HUES6 (cell line): ENCODE measurements around the gene VEZT.

Experiments used
- H3K27ac ChIP-seq: 2 replicates; pipeline ENCODE4 v1.7.0; 2013; ENCODE audit warnings: low read depth, mild to moderate bottlenecking, low read length, inconsistent platforms
- H3K27me3 ChIP-seq: 2 replicates; pipeline ENCODE4 v1.6.1; 2013; ENCODE audit warnings: low read length; ENCODE audit not compliant: control insufficient read depth, insufficient read depth
- H3K36me3 ChIP-seq: 2 replicates; pipeline ENCODE4 v1.6.1; 2013; ENCODE audit warnings: low read length; ENCODE audit not compliant: control insufficient read depth, insufficient read depth
- H3K4me1 ChIP-seq: 2 replicates; pipeline ENCODE4 v1.6.1; 2013; ENCODE audit warnings: low read length; ENCODE audit not compliant: control insufficient read depth, insufficient read depth
- H3K4me3 ChIP-seq: 2 replicates; pipeline ENCODE4 v1.5.1; 2013; ENCODE audit warnings: low read depth, low read length
- H3K9ac ChIP-seq: one replicate; pipeline ENCODE4 v1.6.1; 2013; ENCODE audit warnings: mild to moderate bottlenecking, low read length
- H3K9me3 ChIP-seq: 2 replicates; pipeline ENCODE4 v1.6.1; 2013; ENCODE audit warnings: low read depth, low read length; ENCODE audit not compliant: control insufficient read depth, insufficient read depth

VEZT gene

GRCh38 chr12:95342008-95342407, 124.4 kb downstream of the VEZT start:
- Histone ChIP-seq H3K4me1 (no peaks in the 10 kb centered on the region), H3K9ac (no peak overlapping the region)

DNA sequence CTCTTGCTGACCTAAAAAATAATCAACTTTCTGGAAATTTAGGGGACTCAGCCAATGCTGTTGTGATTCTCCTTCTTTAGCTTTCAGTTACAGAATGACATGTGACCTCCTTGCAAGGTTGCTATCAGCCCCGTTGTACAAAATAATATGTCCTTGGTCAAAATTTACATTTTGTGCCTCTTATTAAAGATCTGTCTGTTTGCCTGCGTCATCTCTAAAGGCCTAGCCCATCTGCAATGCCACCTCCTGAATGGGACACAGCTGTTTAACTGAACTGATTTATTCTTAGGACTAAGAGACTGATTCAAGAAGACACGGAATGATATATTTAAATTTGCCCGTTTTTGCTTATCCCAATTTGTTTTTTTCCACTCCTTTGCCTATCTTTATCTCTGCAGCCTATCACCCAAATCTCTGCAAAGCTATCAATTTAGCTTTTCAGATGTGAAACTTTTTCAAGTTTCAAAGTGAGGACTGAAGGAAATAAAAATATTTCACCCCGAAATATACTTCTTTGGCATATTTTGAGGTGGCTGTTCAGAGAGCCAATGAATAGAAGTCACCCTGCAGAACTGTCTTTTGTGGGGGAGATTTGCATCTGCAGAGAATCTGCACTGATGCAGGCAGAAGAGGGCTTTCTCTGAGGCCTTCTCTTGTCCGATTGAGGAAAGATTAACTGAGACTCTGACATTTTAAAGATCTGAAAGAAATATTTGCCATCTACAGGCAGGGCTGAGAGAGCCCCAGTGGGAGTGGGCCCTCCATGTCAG, 126.0 kb downstream of the VEZT start:
- no peak overlapping the region for H3K4me3 ChIP-seq
- H3K9me3 ChIP-seq: no peaks in the 10 kb centered on the region
- no peaks in the 10 kb centered on the region for H3K4me1 ChIP-seq
- H3K9ac ChIP-seq: no peak overlapping the region
- H3K27me3 ChIP-seq: no peaks in the 10 kb centered on the region
- H3K27ac ChIP-seq: no peak overlapping the region
- H3K36me3 ChIP-seq: no peaks in the 10 kb centered on the region

More at GRCh38 chr12:95342008-95342407, 124.4 kb downstream of the VEZT start:
- H3K27me3 ChIP-seq: no peaks in the 10 kb centered on the region
- no peak overlapping the region for H3K4me3 ChIP-seq
- H3K27ac ChIP-seq: no peak overlapping the region
- no peaks in the 10 kb centered on the region for H3K36me3 ChIP-seq
- H3K9me3 ChIP-seq: no peaks in the 10 kb centered on the region

GRCh38 chr12:95349291-95349690, 131.7 kb downstream of the VEZT start:
- Histone ChIP-seq H3K27me3 (no peaks in the 10 kb centered on the region), H3K4me1 (0 out of 2 replicates have a peak, but pooled peaks cover 4% of the 10 kb centered on the region), H3K27ac (no peak overlapping the region), H3K9ac (no peak overlapping the region), H3K4me3 (no peak overlapping the region), H3K36me3 (no peaks in the 10 kb centered on the region), H3K9me3 (no peaks in the 10 kb centered on the region)

DNA sequence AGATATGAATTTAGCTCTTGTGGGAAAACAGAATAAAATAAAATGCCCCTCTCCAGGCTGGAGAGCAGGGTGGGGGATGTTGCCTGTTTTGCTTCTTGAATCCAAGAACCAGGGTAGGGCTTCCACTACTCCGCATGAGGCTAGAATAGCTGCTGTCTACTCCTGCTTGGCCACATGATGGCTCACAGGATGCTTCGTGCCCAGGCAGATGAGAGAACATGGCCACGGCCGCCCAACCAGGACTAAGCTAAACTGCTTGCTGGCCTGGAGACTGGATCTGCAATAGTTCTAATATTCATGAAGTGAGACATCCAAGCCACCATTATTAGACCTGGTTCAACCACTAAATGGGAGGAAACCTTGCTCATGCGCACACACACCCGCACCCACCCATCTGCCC, 134.1 kb downstream of the VEZT start:
- no peak overlapping the region for H3K4me3 ChIP-seq
- H3K9me3 ChIP-seq: no peaks in the 10 kb centered on the region
- 0 out of 2 replicates have a peak, but pooled peaks cover 4% of the 10 kb centered on the region for H3K4me1 ChIP-seq
- no peaks in the 10 kb centered on the region for H3K27me3 ChIP-seq
- H3K9ac ChIP-seq: no peak overlapping the region
- H3K36me3 ChIP-seq: no peaks in the 10 kb centered on the region
- H3K27ac ChIP-seq: no peak overlapping the region
